Esophagus muscularis mucosa (tissue), 4 donors: ENCODE measurements around the gene FRRS1. TPM values are rescaled to one million over a fixed set of nuclear protein-coding genes. Genes with fewer than 3 reads are reported as not detected.

Source experiments
- DNase-seq: peaks from one replicate; pipeline ENCODE4 v3.0.0-alpha.2; 2017; ENCODE audit errors: extremely low spot score
- H3K27ac ChIP-seq, 4 donors: fragments of 200-600 bp; sonication (generic); replicated peaks in 1 of 4; 1 replicate in 3 of 4; 2 replicates in 1 of 4; pipeline ENCODE4 v1.5.1; 2016 to 2019; ENCODE audit warnings: mild to moderate bottlenecking in 1 of 4
- H3K27me3 ChIP-seq, 4 donors: fragments of 200-600 bp; sonication (generic); one replicate each; pipeline versions ENCODE4 v1.5.1 to v1.6.0; 2016 to 2019
- H3K36me3 ChIP-seq, 4 donors: fragments of 200-600 bp; sonication (generic); one replicate each; pipeline ENCODE4 v1.5.1; 2016 to 2019
- H3K4me1 ChIP-seq, 4 donors: fragments of 200-600 bp; sonication (generic); one replicate each; pipeline ENCODE4 v1.5.1; 2016 to 2019
- H3K4me3 ChIP-seq, 4 donors: fragments of 200-600 bp; sonication (generic); 1 replicate in 2 of 4; 2 replicates in 2 of 4; pipeline ENCODE4 v1.5.1; 2016 to 2019; ENCODE audit warnings: mild to moderate bottlenecking in 4 of 4, moderate library complexity in 1 of 4
- H3K9me3 ChIP-seq, 4 donors: fragments of 200-600 bp; sonication (generic); 1 replicate in 3 of 4; 2 replicates in 1 of 4; pipeline ENCODE4 v1.5.1; 2016 to 2019
- CTCF ChIP-seq, 3 experiments: fragments of 200-600 bp in 2 of 3; fragments of 450-650 bp in 1 of 3; sonication (generic) in 2 of 3; IDR thresholded peaks; one replicate each; pipeline ENCODE4 v1.5.1; 2017 to 2019; ENCODE audit warnings: antibody characterized with exemption in 3 of 3, mild to moderate bottlenecking in 2 of 3, moderate library complexity in 1 of 3
- EP300 ChIP-seq: sonication (generic); formaldehyde crosslinking; IDR thresholded peaks from one replicate; pipeline ENCODE4 v1.6.1; 2017; ENCODE audit warnings: antibody characterized with exemption
- POLR2A ChIP-seq: fragments of 450-650 bp; IDR thresholded peaks from one replicate; pipeline ENCODE4 v1.6.1; 2017; ENCODE audit warnings: antibody characterized with exemption, moderate library complexity, mild to moderate bottlenecking, low read depth
- POLR2AphosphoS5 ChIP-seq, 2 donors: sonication (generic); formaldehyde crosslinking; IDR thresholded peaks; one replicate each; pipeline ENCODE4 v1.6.1; 2017; ENCODE audit warnings: antibody characterized with exemption in 2 of 2
- WGBS: methylation state at CpG from one replicate; pipeline ENCODE4 v1.1.5; 2018; 5-methylcytosine and 5-hydroxymethylcytosine counted together
- intact Hi-C: fragments of 100-400 bp; cut with DNase I; formaldehyde crosslinking; loops from one replicate; pipeline ENCODE4 v1.15.1; 2023
- total RNA-seq, 4 donors: library from RNA; depleted of rRNA; stranded (reverse); fragments of >200 nt; gene quantifications; one replicate each; pipeline versions ENCODE4 v1.1.0 to v1.2.1, GENCODE V29; 2016

The FRRS1 gene
- total RNA-seq, 4 donors from 2014 or later: 3.0 to 5.0 (median 3.2) TPM

GRCh38 chr1:99751877-99752504 is 14.4 kb downstream of the FRRS1 start:
- WGBS: 100% methylated on average over 1 of the region's 1 CpG
- Histone ChIP-seq H3K4me1 (no peaks in the 10 kb centered on the region), H3K27ac (no peak overlapping the region), H3K4me3 (no peak overlapping the region), H3K9me3 (no peaks in the 10 kb centered on the region), H3K36me3 (no peaks in the 10 kb centered on the region), H3K27me3 (no peaks in the 10 kb centered on the region)
- DNase-seq: no peak
- intact Hi-C loops: no loop called here
- TF ChIP-seq POLR2A (no peak), CTCF (IDR thresholded peaks at IDR 0.05) (no peak), POLR2AphosphoS5 (IDR thresholded peaks at IDR 0.05) (no peak), EP300 (no peak)

- DNase-seq: no peak
- WGBS: 96% methylated on average over 2 of the region's 2 CpGs
- intact Hi-C loops: no loop called here
Observed at GRCh38 chr1:99749504-99750347, 16.7 kb downstream of the FRRS1 start.

GRCh38 chr1:99748419-99748818 is 18.0 kb downstream of the FRRS1 start:
- Histone ChIP-seq H3K36me3 (no peaks in the 10 kb centered on the region), H3K4me3 (no peak overlapping the region), H3K9me3 (no peaks in the 10 kb centered on the region), H3K27me3 (no peaks in the 10 kb centered on the region), H3K4me1 (no peaks in the 10 kb centered on the region), H3K27ac (no peak overlapping the region)
- no peak for DNase-seq
- TF ChIP-seq POLR2AphosphoS5 (IDR thresholded peaks at IDR 0.05) (no peak), EP300 (no peak), POLR2A (no peak), CTCF (IDR thresholded peaks at IDR 0.05) (no peak)
- 77% methylated on average over 2 of the region's 2 CpGs for WGBS
- intact Hi-C loops: no loop called here

More at GRCh38 chr1:99749504-99750347, 16.7 kb downstream of the FRRS1 start:
- Histone ChIP-seq H3K27ac (no peak overlapping the region), H3K27me3 (no peaks in the 10 kb centered on the region), H3K4me3 (no peak overlapping the region), H3K4me1 (no peaks in the 10 kb centered on the region), H3K9me3 (no peaks in the 10 kb centered on the region), H3K36me3 (no peaks in the 10 kb centered on the region)
- TF ChIP-seq POLR2A (no peak), CTCF (IDR thresholded peaks at IDR 0.05) (no peak), POLR2AphosphoS5 (IDR thresholded peaks at IDR 0.05) (no peak), EP300 (no peak)

- peaks cover 0 to 11% (median 4%) of the 10 kb centered on the region in 4 donors for H3K36me3 ChIP-seq
- 96% methylated on average over 2 of the region's 2 CpGs for WGBS
- intact Hi-C loops: no loop called here
- H3K27me3 ChIP-seq: no peaks in the 10 kb centered on the region
- no peak overlapping the region for H3K27ac ChIP-seq
- no peaks in the 10 kb centered on the region for H3K9me3 ChIP-seq
- no peak overlapping the region for H3K4me3 ChIP-seq
- no peak for DNase-seq
- H3K4me1 ChIP-seq: no peaks in the 10 kb centered on the region
- TF ChIP-seq CTCF (IDR thresholded peaks at IDR 0.05) (no peak), POLR2A (no peak), EP300 (no peak), POLR2AphosphoS5 (IDR thresholded peaks at IDR 0.05) (no peak)
Observed at GRCh38 chr1:99745684-99746083, 20.8 kb downstream of the FRRS1 start.
